Mesodermal cell (in vitro differentiated cells): ENCODE measurements around the gene CCL19.
A peak's percentile ranks its signal among the peaks of the same experiment; 100 is the strongest.

ENCODE experiments used
- H3K27ac ChIP-seq: 2 replicates; pipeline ENCODE4 v1.7.0; 2013; ENCODE audit warnings: mild to moderate bottlenecking, low read depth, low read length, moderate library complexity; ENCODE audit not compliant: severe bottlenecking
- H3K36me3 ChIP-seq: 2 replicates; pipeline ENCODE4 v1.7.1; 2013; ENCODE audit warnings: mild to moderate bottlenecking, low read length, moderate library complexity; ENCODE audit not compliant: control insufficient read depth, insufficient read depth
- H3K4me1 ChIP-seq: one replicate; pipeline ENCODE4 v1.7.1; 2013; ENCODE audit warnings: mild to moderate bottlenecking, low read length; ENCODE audit not compliant: insufficient read depth, control insufficient read depth, poor library complexity, severe bottlenecking
- H3K4me3 ChIP-seq: 2 replicates; pipeline ENCODE4 v1.7.0; 2013; ENCODE audit warnings: low read length, control low read depth, mild to moderate bottlenecking; ENCODE audit not compliant: insufficient read depth, poor library complexity, severe bottlenecking; ENCODE audit errors: extremely low read depth
- H3K9me3 ChIP-seq: 2 replicates; pipeline ENCODE4 v1.7.1; 2013; ENCODE audit warnings: mild to moderate bottlenecking, low read length, moderate library complexity; ENCODE audit not compliant: control insufficient read depth
- WGBS, 2 experiments: methylation state at CpG; one replicate each; pipeline ENCODE4 v1.1.5; 2013; ENCODE audit warnings: missing lambda C conversion rate in 2 of 2; ENCODE audit not compliant: insufficient coverage in 2 of 2; 5-methylcytosine and 5-hydroxymethylcytosine counted together

CCL19 gene

DNA sequence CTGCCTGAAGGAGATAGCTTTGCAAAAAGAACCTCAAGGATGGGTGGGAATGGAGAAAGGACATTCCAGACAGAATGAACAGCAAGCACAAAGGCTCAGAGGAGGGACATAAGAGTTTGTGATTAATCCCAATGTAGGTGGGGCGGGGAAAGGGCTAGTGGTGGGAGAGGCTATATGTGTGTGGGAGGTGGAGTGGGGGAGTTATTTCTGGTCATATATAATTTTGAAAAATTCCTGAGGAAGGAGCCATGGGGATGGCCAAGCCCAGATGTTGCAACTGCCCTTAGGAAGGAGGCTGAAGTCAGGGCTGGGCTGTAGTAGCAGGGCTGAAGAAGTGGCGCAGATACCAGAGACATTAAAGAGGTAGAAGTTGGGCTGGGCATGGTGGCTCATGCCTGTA lies 15.2 kb downstream of the CCL19 start:
- H3K4me1 ChIP-seq: no peaks in the 10 kb centered on the region
- WGBS, 2 experiments: 90 to 100% methylated on average over 2 of the region's 2 CpGs
- H3K36me3 ChIP-seq: no peaks in the 10 kb centered on the region
- no peaks in the 10 kb centered on the region for H3K9me3 ChIP-seq
- no peak overlapping the region for H3K27ac ChIP-seq
- no peak overlapping the region for H3K4me3 ChIP-seq

DNA sequence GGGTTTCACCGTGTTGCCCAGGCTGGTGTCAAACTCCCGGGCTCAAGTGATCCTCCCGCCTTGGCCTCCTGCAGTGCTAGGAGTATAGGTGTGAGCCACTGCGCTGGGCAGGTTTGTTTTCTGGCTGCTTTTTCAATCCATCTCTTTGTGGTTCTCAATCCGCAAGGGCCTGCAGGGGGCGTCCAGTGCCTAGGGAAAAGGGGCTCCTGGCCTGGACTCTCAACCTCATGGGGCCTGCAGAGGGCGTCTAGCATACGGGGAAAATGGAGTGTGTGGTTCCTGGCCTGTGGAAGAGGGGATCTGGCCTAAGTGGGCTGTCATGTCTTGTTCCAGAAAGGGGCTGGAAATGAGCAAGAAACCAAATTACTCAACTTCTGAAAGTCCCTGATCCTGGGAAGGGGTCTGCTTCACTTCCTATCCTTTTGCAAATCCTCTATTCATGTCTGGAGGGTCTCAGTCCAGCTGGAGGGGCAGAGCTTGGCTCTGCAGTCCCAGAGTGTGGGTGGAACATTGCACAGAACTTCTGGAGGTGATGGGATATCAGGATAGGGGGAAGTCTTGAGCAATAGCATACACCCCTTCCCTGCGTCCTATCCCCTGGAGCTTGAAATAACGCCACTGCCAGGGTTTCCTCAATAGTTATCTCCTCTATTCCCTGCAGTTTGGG lies 15.9 kb downstream of the CCL19 start:
- H3K4me1 ChIP-seq: no peaks in the 10 kb centered on the region
- no peaks in the 10 kb centered on the region for H3K36me3 ChIP-seq
- H3K27ac ChIP-seq: no peak overlapping the region
- no peak overlapping the region for H3K4me3 ChIP-seq
- 31 to 71% methylated on average over 4 to 7 of the region's 10 CpGs for WGBS, 2 experiments
- H3K9me3 ChIP-seq: peaks cover 6% of the 10 kb centered on the region

- Histone ChIP-seq H3K4me3 (no peak overlapping the region), H3K9me3 (peaks cover 12% of the 10 kb centered on the region), H3K36me3 (peaks cover 3% of the 10 kb centered on the region), H3K27ac (no peak overlapping the region), H3K4me1 (no peaks in the 10 kb centered on the region)
- WGBS, 2 experiments: 80 to 83% methylated on average over 1 to 3 of the region's 3 CpGs
Measured at GRCh38 chr9:34674440-34674839, 16.6 kb downstream of the CCL19 start.

GRCh38 chr9:34671307-34671706 lies 19.8 kb downstream of the CCL19 start:
- Histone ChIP-seq H3K4me1 (no peaks in the 10 kb centered on the region), H3K36me3 (peaks cover 20% of the 10 kb centered on the region), H3K9me3 (peaks cover 13% of the 10 kb centered on the region), H3K27ac (no peak overlapping the region), H3K4me3 (no peak overlapping the region)
- WGBS, 2 experiments: no CpG with 5 or more reads among the region's 1 CpG

DNA sequence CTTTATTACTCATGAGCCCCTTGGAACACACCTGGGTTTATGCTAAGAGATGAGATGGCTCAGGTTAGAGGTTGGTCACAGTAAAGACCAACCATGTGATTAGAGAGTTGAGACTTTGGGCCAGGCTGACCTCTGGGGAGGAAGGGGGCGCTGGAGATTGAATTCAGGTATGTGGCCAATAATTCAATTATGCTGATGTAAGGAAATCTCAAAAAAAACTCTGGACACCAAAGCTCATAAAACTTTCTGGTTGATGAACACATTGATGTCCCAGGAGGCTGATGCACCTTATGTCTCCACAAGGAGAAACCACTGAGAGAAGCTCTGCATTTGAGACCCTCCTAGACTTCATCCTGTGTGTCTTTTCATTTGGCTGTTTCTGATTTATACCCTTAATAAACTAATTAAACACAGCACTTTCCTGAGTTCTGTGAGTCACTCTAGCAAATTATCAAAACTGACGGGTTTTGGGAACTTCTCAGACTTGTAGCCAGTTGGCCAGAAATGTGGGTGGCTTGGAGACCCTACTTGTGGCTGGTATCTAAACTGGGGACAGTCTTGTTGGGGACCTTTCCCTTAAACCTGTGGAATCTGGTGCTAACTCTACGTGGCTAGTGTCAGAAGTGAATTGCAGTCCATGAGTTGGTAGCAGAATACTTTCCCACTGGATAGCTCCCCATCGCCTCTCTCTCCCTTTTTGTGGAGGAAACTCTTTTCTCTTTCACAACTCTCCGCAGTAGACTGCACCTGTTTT lies 21.1 kb downstream of the CCL19 start:
- WGBS, 2 experiments: 91 to 94% methylated on average over 2 to 4 of the region's 5 CpGs
- H3K4me3 ChIP-seq: no peak overlapping the region
- H3K9me3 ChIP-seq: peaks cover 13% of the 10 kb centered on the region
- H3K36me3 ChIP-seq: peaks cover 20% of the 10 kb centered on the region
- H3K4me1 ChIP-seq: no peaks in the 10 kb centered on the region
- no peak overlapping the region for H3K27ac ChIP-seq

DNA sequence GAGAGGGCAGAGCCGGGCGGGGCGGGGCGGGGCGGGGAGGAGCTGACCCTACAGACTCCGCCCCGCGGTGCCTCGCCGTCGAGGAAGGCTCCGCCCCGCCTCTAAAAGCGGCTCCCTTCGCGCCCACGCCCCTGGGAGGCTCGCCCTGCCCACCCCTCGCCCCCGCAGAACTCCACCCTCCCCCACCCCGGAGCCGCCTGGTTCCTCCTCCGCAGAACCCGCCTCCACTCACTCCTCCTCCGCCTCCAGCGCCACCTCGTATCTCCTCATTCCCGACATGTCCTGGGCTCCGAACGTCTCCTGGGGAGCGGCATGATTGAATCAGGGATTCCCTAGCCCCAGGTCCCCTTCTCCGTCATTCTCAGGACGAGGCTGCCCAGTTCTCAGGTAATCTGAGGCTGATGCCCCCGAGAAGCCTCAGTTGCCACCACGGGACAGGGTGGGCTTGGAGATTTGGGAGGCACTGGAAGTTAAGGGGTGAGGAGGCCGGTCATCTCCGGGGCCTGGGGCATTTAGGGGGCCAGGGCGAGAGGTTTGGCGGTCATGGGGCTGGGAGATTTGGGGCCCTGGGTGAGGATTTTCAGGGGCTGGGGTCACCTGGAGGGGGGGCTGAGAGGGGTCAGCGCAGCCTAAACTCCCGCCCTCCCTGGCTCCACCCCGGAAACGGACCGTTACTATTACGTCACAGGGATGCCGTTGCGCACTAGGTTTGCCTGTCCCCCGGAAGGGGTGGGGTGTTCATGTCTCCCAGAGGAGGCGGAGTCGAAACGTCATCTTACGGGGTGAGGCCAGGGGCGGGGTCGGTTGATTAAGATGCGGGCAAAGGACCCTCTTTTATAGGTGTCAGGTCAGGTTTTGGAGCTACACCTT lies 25.5 kb downstream of the CCL19 start:
- WGBS, 2 experiments: 0 to 3% methylated on average over 27 to 28 of the region's 55 CpGs
- peak overlapping the region; percentile 95 for H3K27ac ChIP-seq
- H3K4me3 ChIP-seq: peak overlapping the region; percentile 80
- H3K36me3 ChIP-seq: peaks cover 20% of the 10 kb centered on the region
- H3K9me3 ChIP-seq: peaks cover 10% of the 10 kb centered on the region
- peaks cover 11% of the 10 kb centered on the region for H3K4me1 ChIP-seq

GRCh38 chr9:34665067-34665380 lies 26.1 kb downstream of the CCL19 start:
- WGBS, 2 experiments: 0 to 1% methylated on average over 19 to 23 of the region's 26 CpGs
- peaks cover 7% of the 10 kb centered on the region for H3K9me3 ChIP-seq
- peaks cover 11% of the 10 kb centered on the region for H3K4me1 ChIP-seq
- H3K4me3 ChIP-seq: peak overlapping the region; percentile 80
- H3K36me3 ChIP-seq: peaks cover 20% of the 10 kb centered on the region
- H3K27ac ChIP-seq: peak overlapping the region; percentile 24

- peaks cover 11% of the 10 kb centered on the region for H3K4me1 ChIP-seq
- WGBS, 2 experiments: 2 to 7% methylated on average over 12 to 13 of the region's 18 CpGs
- H3K9me3 ChIP-seq: peaks cover 1% of the 10 kb centered on the region
- peaks cover 19% of the 10 kb centered on the region for H3K36me3 ChIP-seq
- H3K27ac ChIP-seq: peak overlapping the region; percentile 16
- H3K4me3 ChIP-seq: peak overlapping the region; percentile 80
Measured at GRCh38 chr9:34664281-34665066, 26.6 kb downstream of the CCL19 start.

DNA sequence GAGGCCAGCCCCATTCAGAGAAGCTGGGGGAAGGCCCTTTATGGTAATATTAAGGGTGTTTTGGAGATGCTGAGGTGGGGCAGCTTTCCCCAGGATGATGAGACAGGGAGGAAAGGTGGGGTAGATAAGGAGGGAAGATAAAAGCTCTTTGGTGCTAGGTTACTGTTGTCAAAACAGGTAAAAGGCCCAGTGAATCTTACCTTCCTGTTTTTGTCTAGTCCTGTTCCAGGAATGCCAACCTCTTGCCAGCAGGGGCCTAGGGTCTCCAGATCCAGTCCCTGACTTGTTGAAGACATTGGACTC lies 27.8 kb downstream of the CCL19 start:
- Histone ChIP-seq H3K27ac (no peak overlapping the region), H3K4me3 (no peak overlapping the region), H3K4me1 (peaks cover 11% of the 10 kb centered on the region), H3K36me3 (peaks cover 8% of the 10 kb centered on the region), H3K9me3 (no peaks in the 10 kb centered on the region)

GRCh38 chr9:34662526-34663302 lies 28.4 kb downstream of the CCL19 start, which contains the start of gene CCL27:
Gene CCL27, minus strand, starts transcription at chr9:34662657. Its CDS starts 24 bp downstream, at chr9:34662633.
- Histone ChIP-seq H3K4me1 (peaks cover 11% of the 10 kb centered on the region), H3K4me3 (no peak within 1 kb of the TSS), H3K27ac (no peak within 1 kb of the TSS), H3K36me3 (peaks cover 4% of the 10 kb centered on the region), H3K9me3 (no peaks in the 10 kb centered on the region)
- 83 to 100% methylated on average over 2 to 3 of the region's 4 CpGs for WGBS, 2 experiments
